ENCODE measurements around the gene PCBP2.
"Not testable (repeated sequence)": the region's sequence is repeated elsewhere in the genome, so short reads cannot be mapped to it uniquely, and the experiment has no call there.

The PCBP2 gene

DNA sequence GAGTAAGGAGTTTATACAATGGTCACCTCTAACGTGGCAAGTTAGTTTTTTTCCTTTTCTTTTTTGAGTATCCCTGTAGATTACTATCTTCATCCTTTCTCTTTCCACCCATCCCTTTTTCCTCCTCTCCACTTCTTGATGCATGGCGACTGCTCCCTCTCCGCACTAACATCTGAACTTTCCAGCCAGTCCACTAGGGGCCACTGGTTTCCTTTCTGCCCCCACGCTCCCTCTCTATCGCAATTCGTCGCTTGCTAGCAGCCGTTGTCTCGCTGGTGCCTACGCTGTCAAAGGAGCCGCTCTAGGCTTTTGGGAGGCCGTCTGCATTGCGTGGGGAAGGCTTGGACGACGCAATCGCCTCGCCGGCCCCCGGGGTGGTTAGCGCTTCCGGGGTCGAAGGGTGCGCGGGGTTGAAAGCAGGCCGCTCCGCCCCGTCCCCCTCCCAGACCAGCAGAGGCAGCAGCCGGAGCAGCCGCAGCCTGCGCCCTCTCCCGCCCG is at the start of gene PCBP2:
PCBP2 (plus strand) TSS at position 442 of the 498 bp plus-strand sequence. CDS start 2,699 bp downstream, outside the sequence.
- DNase-seq = peak; percentile 94

DNA sequence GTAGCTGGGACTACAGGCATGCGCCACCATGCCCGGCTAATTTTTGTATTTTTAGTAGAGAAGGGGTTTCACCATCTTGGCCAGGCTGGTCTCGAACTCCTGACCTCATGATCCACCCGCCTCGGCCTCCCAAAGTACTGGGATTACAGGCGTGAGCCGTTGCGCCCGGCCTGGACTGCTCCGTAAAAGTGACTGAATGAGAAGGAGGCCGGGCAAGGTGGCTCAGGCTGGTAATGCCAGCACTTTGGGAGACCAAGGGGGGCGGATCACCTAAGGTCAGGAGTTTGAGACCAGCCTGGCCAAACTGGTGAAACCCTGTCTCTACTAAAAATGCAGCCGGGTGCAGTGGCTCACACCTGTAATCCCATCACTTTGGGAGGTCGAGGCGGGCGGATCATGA is 49.6 kb upstream of the PCBP2 start:
- not testable (repeated sequence) for DNase-seq

DNA sequence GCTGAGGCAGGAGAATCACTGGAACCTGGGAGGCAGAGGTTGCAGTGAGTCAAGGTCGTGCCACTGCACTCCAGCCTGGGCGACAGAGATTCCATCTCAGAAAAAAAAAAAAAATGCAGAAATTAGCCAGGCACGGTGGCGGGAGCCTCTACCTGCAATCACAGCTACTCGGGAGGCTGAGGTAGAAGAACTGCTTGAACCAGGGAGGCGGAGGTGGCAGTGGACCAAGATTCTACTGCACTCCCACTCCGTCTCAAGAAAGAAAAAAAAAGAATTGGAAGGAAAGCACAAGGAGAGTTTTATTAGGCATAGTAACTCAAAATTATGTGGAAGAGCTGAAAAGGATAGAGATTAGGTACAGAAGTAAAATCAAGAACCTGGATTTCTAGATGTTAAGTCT is 49.0 kb upstream of the PCBP2 start:
- no peak for DNase-seq

DNA sequence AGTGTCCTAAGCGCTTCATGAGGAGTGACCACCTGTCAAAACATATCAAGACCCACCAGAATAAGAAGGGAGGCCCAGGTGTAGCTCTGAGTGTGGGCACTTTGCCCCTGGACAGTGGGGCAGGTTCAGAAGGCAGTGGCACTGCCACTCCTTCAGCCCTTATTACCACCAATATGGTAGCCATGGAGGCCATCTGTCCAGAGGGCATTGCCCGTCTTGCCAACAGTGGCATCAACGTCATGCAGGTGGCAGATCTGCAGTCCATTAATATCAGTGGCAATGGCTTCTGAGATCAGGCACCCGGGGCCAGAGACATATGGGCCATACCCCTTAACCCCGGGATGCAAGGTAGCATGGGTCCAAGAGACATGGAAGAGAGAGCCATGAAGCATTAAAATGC is 41.0 kb upstream of the PCBP2 start:
- DNase-seq = no peak

DNA sequence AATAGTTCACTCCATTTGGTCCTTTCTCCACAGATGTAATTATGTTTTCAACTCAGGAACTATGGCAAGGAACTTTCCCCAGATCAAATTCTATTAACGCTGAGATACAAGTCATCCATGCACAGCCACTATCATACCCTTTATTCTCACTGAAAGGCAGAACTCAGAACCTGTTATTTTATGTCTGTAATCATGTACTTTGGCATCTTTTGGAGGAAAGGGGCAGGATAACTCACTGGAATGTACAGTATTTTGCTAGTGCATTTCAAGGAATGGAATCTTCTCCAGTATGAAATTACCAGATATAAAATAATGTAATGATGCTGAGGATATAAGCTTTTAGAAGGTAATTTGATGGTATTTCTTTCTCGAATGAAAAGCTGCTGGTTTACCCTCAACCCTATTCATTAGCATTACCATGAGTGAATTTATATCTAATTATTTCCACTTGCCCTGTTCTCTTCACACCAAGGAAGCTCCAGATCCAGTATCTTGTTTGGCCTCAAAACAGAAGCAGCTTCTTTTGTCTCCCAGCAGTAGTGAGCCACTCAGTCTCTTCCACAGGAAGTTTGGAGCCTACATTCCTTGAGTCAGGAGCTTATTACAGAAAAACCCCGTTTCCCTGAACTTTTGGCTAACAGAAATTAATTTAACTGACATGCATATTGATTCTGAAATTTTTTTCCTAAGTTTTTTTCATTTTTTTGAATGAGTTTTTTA is 38.3 kb upstream of the PCBP2 start:
- DNase-seq = no peak

DNA sequence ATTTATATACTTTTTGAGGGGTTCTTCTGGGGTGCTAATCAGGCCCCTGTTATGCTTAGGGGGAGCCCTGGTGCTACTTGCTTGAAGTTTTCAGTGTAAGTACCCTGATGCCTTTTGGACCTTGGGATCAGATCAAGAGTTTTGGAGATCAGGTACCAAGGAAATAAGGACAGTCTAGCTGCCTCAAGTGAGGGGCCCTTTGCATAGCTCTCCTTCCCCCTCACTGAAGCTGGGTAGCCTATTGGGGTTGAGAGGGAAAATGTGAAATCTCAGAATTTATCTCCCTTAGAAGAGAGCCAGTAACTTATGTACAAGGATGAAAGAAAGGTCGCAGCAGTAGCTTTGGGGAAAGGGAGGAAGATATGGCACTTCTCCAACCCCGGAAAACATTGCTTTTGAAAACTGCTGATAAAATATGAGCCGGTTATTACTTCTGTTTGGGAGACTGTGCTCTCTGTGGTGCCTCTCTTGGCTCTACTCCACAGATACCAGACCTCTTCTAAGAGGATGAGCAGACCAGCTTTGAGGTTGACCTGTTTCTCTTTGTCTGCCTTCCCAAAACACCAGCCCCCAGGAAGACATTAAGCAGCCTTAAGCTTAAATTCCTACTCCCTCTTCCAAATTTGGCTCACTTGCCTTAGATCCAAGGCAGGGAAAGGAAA is 37.0 kb upstream of the PCBP2 start:
- DNase-seq = no peak

DNA sequence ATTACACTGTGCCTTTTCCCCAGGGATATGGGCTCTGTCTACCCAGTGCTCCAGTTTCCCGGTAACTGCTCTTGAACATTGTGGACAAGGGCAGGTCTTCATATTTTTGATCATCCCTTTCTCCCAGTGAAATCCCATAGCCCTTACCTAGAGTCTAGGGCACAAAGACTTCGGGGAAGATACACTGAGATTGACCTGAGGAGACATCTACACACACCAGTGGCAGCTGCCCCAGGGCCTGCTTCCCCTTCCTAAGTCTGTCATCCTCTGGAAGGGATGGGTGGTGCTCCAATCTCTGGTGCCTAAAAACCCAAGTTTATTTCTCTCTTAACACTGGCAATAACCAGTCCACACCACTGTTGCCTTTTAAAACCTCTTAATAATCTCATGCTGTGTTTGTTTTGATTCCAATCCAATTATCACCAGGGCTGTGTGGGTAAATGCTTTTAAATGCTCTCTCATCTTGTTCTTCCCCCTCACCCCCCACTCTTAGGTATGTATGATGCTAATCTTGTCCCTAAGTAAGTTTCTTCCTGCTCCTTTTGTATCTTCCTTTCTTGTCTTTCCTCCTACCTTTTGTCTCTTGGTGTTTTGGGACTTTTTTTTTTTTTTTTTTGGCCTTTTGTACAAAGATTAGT is 36.0 kb upstream of the PCBP2 start:
- DNase-seq = not testable (repeated sequence)

DNA sequence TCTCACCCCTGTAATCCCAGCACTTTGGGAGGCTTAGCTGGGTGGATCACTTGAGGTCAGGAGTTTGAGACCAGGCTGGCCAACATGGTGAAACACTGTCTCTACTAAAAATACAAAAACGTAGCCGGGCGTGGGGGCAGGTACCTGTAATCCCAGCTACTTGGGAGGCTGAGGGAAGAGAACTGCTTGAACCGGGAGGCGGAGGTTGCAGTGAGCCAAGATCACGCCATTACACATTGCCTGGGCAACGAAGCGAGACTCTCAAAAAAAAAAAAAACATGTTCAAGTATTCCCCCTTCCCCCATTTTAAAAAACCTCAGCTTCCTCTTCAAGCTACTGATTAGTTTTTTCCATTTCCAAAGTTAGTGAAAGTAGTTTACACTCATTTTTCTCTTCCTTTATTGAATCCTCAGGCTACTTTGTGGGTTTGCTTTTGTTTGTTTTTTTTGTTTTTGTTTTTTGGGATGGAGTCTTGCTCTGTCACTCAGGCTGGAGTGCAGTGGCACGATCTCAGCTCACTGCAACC is 34.5 kb upstream of the PCBP2 start:
- not testable (repeated sequence) for DNase-seq

DNA sequence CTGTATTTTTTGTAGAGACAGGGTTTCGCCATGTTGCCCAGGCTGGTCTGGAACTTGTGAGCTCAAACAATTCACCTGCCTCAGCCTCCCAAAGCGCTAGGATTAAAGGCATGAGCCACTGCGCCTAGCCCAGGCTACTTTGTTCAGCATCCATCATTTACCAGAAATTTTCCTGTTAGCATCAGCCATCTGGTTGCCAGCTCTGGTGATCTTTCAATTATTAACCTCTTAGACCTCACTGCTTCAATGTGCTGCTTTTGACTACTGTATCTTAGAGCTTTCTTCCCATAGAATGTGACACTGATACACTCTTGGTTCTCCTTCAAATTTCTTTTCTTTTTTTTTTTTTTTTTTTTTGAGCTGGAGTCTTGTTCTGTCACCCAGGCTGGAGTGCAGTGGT is 33.7 kb upstream of the PCBP2 start:
- DNase-seq = no peak

DNA sequence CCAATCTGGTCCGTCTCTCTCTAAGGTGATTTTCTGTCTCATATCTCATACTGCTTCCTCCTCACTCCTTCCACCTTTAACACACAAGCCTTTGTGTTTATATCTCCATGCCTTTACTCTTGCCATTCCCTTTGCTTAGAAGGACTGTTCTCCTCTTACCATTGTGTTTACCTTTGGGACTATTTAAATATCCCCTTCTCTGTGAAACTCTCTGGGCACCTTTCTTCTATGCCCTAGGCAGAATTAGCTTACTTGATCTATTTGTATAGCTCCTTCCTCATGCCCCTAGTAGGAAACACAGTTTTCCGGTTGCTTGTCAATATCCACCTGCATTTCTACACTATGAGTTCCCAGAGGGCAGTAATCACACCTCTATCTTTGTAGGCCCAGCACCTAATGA is 32.1 kb upstream of the PCBP2 start:
- no peak for DNase-seq

DNA sequence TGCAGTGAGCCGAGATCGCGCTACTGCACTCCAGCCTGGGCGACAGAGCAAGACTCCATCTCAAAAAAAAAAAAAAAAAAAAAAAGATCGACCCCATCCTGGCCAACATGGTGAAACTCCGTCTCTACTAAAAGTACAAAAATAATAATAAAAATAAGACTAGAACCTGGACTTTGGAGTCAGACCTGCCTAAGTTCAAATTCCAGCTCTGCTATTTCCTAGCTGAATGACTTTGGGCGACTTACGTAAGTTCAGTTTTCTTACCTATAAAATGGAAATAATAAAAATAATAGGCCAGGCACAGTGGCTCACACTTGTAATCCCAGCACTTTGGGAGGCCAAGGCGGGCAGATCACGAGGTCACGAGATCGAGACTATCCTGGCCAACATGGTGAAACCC is 29.7 kb upstream of the PCBP2 start:
- not testable (repeated sequence) for DNase-seq

DNA sequence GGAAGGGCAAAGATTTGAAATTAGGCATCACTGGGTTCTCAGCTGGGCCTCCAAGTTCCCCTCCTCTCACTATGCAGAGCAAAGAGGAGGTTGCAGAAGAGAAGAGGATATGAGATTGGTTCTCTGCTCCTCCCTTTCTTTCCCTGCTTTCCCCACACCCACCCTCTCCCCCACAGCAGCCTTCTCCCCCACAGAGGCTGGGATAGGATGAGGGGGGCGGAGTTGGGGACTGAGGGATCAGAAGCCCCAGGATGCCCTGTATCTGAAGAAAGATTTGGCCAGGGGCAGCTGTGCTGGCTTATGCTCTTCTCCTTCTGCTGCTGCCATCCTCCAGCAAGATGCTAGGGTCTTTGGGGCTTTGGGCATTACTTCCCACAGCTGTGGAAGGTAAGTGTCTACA is 28.3 kb upstream of the PCBP2 start, which contains the start of gene AMHR2:
AMHR2 (plus strand) TSS at position 259 of the 400 bp plus-strand sequence; CDS start at position 339, 80 bp downstream.
- no peak for DNase-seq

DNA sequence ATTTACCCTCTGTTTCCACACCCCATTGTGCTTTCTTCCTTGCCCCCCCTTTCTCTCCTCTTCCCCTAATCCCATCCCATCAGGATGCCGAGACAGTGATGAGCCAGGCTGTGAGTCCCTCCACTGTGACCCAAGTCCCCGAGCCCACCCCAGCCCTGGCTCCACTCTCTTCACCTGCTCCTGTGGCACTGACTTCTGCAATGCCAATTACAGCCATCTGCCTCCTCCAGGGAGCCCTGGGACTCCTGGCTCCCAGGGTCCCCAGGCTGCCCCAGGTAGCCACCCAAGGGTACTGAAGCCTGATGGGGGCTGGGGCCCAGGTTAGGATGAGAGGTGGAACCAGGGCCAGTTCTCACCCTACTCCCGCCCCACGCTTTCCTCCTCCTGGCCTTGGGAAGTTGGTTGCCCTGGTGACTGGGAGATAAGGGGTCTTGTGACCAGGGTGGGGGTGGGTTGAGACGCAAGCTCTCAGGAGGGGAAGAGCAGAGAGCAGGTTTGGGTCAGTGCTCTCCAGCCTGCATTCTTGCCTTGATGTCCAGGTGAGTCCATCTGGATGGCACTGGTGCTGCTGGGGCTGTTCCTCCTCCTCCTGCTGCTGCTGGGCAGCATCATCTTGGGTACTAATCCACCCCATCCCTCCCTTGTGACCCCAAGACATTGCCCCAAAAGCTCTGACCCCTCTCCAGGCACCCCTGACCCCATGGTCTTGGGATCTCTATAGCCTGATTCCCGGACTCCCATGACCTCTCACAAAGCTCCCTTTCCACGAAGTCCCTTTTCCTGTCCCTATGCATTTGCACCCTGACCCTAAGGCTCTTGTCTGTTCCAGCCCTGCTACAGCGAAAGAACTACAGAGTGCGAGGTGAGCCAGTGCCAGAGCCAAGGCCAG is 27.0 kb upstream of the PCBP2 start:
- no peak for DNase-seq

DNA sequence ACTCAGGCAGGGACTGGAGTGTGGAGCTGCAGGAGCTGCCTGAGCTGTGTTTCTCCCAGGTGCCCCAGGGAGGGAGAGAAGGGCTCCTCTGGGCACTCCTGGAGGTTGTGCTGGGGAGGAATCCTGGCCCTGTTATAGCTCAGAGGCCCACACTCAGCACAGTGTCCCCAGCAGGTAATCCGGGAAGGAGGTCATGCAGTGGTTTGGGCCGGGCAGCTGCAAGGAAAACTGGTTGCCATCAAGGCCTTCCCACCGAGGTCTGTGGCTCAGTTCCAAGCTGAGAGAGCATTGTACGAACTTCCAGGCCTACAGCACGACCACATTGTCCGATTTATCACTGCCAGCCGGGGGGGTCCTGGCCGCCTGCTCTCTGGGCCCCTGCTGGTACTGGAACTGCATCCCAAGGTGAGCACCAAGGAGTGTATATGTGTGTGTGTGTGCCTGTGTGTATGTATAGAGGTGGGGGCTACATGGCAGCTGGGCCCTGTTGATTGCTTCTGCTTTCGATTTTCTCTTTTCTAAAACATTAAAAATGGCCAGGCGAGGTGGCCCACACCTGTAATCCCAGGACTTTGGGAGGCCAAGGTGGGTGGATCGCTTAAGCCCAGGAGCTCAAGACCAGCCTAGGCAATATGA is 26.3 kb upstream of the PCBP2 start:
- no peak for DNase-seq

DNA sequence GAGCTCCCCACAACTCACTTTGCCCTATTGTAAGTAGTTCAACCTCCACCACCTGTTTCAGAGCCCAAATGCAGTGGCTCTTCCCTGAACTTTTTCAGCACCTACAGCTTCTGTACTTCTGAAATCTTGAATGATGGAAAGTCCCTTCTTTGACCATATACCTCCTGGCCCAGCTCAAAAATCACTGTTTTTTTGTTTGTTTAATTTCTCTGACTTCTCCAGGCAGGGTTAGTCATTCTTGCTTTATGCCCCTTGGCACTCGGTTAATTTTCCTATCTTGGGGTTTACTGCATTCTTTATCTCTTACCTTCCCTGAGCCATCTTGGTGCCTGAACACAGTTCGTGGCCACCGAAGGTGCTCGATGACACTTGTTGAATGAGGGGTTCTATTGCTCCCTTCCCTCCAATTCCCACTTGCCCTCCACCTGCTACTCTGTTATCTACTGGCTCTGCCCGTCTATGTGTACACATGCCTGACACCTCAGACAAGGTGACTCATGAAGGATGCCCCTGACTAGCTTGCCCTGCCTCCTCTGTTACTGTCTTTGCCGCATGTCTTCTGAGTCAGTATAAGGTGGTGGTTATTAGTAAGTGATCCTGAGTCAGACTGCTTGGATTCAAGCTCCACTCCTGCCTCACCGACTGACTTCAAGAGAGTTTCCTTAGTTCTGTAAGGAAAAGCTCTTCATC is 23.9 kb upstream of the PCBP2 start:
- DNase-seq = no peak

DNA sequence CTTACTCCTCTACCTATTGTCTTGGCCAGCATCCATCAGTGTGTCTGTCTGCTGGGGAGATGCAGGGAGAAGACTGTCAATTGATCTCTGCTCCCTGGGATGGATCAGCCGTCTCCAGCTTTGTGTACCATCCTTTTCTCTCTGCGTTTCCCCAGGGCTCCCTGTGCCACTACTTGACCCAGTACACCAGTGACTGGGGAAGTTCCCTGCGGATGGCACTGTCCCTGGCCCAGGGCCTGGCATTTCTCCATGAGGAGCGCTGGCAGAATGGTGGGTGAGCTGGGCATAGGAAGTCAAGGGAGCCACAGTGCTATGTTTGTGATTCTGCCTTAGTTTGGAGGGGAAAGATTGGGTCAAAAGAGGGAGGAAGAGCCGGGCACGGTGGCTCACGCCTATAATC is 23.2 kb upstream of the PCBP2 start:
- no peak for DNase-seq

DNA sequence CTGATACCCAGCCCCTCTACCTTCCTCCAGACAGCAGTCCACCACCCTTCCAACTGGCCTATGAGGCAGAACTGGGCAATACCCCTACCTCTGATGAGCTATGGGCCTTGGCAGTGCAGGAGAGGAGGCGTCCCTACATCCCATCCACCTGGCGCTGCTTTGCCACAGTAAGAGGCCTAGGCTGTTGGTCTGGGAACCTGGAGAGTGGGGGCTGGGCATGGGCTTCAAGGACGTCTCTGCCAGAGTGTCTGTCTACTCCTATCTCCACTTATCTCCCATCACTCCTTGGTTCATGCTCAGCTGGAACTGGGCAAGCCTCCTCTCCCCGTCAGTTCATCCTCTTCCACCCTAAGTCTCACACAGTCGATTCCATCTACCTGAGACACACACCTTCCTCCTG is 21.8 kb upstream of the PCBP2 start:
- no peak for DNase-seq

DNA sequence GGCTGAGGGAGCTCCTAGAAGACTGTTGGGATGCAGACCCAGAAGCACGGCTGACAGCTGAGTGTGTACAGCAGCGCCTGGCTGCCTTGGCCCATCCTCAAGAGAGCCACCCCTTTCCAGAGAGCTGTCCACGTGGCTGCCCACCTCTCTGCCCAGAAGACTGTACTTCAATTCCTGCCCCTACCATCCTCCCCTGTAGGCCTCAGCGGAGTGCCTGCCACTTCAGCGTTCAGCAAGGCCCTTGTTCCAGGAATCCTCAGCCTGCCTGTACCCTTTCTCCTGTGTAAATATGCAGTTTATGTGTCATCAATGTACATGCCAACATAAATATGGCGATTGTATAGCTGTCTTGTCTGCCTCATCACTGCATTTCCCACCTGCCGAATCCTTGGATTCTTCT is 20.7 kb upstream of the PCBP2 start:
- no peak for DNase-seq

DNA sequence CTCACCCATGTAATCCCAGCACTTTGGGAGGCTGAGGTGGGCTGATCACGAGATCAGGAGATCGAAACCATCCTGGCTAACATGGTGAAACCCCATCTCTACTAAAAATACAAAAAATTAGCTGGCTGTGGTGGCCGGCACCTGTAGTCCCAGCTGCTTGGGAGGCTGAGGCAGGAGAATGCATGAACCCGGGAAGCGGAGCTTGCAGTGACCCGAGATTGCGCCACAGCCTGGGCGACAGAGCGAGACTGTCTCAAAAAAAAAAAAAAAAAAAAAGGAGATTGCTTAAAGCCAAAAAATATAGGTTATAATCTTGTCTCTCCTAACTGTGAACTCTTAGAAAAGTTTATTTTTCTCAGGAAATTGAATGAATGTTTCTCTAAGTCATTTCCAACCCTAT is 16.6 kb upstream of the PCBP2 start:
- DNase-seq = not testable (repeated sequence)

DNA sequence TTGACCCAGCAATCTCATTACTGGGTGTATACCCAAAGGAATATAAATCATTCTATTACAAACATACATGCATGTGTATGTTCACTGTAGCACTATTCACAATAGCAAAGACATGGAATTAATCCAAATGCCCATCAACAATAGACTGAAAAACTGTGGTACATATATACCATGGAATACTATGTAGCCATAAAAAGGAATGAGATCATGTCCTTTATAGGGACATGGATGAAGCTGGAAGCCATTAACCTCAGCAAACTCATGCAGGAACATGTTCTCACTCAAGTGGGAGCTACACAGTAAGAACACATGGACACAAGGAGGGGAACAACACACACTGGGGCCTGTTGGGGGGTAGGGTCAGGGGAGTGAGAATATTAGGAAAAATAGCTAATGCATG is 12.3 kb upstream of the PCBP2 start:
- DNase-seq = not testable (repeated sequence)
